ENCODE data around the gene PHF23. TPM values are rescaled to one million over a fixed set of nuclear protein-coding genes. Genes with fewer than 3 reads are reported as not detected.

The PHF23 gene
- total RNA-seq (41.6 and 45.4 TPM in 2 replicates), polyA plus RNA-seq (46.6 and 48.7 TPM in 2 replicates), polyA minus RNA-seq (ENCODE audit: low replicate concordance) (52.1 and 77.2 TPM in 2 replicates)
- polyA plus RNA-seq (2012), result 47.2 and 48.1 TPM in 2 replicates

DNA sequence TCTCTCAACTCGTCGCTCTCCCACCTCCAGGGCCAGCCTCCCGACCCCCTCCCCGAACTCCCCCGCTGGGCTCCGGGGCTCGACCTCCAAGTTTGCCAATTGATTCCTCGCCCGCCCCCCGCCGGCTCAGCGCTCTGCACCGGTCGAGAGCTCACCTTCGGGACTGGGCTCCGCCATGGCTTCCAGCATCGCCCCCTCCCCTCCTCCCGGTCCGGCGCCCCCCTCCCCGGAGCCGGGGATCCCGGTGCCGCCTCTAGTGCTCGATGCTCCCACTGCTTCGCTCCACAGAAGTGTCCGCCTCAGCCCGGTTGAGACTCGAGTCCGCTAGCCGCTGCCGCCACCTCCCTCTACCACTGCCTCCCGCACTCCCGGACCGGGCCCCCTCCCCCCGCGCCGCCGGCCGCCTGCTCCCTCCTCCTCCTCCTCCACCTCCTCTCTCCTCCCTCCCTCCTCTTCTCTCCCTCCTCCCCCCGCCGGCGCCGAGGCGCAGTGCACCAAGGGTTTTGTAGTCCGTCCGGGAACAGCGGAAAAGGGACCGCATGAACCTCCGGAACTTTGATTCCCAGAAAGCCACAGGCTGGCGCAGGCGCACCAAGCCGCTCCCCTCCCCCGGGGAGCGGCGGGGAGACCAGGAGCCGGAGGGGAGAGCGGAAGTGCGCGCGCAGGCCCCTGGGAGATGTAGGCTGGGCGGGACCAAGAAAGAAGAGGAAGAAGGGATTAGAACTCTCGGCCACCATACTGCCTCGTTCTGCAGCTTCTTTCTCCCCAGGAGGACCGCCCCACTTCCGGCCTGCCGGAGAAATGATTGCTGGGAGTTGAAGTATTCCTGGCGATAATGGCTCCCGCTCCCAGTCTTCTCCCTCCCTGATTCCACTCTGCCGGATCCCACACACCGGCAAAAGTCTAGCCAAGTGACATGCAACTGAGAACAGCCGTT is at the start of gene PHF23:
Gene PHF23, minus strand, starts transcription at position 367 of the 937 bp plus-strand sequence. Its CDS starts 178 bp downstream, at position 189.
- no peaks in the 10 kb centered on the region for H3K27me3 ChIP-seq (ENCODE audit: control insufficient read depth, insufficient read depth, low read length)
- peak within 1 kb of the TSS; percentile 90 for H3K4me2 ChIP-seq (ENCODE audit: extremely low read depth, insufficient read depth, low read length)
- H3K9me3 ChIP-seq (ENCODE audit: control insufficient read depth, insufficient read depth, low read depth, low read length), result no peaks in the 10 kb centered on the region
- peak within 1 kb of the TSS; percentile 78 for H3K9ac ChIP-seq (ENCODE audit: insufficient read depth, low read length)
- peaks cover 25% of the 10 kb centered on the region for H3K4me1 ChIP-seq (ENCODE audit: control insufficient read depth, extremely low read depth, insufficient read depth, low read length)
- peak within 1 kb of the TSS; percentile 74 for H3K27ac ChIP-seq (ENCODE audit: insufficient read depth, low read length)
- H3K79me2 ChIP-seq (ENCODE audit: control insufficient read depth, insufficient read depth, low read length), result peaks cover 61% of the 10 kb centered on the region
- peaks cover 26% of the 10 kb centered on the region for H3K36me3 ChIP-seq (ENCODE audit: control insufficient read depth, insufficient read depth, low read length)
- TF ChIP-seq, protein P1, sequence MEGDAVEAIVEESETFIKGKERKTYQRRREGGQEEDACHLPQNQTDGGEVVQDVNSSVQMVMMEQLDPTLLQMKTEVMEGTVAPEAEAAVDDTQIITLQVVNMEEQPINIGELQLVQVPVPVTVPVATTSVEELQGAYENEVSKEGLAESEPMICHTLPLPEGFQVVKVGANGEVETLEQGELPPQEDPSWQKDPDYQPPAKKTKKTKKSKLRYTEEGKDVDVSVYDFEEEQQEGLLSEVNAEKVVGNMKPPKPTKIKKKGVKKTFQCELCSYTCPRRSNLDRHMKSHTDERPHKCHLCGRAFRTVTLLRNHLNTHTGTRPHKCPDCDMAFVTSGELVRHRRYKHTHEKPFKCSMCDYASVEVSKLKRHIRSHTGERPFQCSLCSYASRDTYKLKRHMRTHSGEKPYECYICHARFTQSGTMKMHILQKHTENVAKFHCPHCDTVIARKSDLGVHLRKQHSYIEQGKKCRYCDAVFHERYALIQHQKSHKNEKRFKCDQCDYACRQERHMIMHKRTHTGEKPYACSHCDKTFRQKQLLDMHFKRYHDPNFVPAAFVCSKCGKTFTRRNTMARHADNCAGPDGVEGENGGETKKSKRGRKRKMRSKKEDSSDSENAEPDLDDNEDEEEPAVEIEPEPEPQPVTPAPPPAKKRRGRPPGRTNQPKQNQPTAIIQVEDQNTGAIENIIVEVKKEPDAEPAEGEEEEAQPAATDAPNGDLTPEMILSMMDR (conservative IDR thresholded peaks at IDR 0.05 in 1 of 2, IDR thresholded peaks at IDR 0.05 in 1 of 2; ENCODE audit: low read depth in 1 of 2, low read length in 2 of 2), result no peak
- TF ChIP-seq EZH2 (IDR thresholded peaks at IDR 0.05; ENCODE audit: low read length, missing control alignments), result no peak
- H3K4me3 ChIP-seq (replicated peaks in 1 of 4; ENCODE audit: control extremely low read depth in 1 of 4, insufficient read depth in 1 of 4, low read depth in 3 of 4, low read length in 4 of 4), result peak within 1 kb of the TSS; percentile 92 to 98 (median 96)
- peak; percentile 99 for DNase-seq (ENCODE audit: low read depth in 2 of 2)
- no peak within 1 kb of the TSS for H2AFZ ChIP-seq (ENCODE audit: low read length)
- no peaks in the 10 kb centered on the region for H4K20me1 ChIP-seq (ENCODE audit: control insufficient read depth, extremely low read depth, insufficient read depth, low read length)

DNA sequence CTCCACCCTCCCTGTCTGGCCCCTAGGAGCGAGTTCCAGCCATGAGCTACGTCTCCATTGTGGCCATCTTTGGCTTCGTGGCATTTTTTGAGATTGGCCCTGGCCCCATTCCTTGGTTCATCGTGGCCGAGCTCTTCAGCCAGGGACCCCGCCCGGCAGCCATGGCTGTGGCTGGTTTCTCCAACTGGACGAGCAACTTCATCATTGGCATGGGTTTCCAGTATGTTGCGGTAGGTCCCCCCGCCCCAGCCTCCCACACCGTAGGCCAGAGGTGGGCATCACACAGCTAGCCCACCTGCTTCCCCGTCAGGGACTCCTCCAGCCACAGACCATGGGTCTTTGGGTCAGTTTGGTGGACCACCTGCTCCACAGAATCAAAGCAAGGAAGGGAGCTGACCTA is 46.4 kb upstream of the PHF23 start:
- Histone ChIP-seq H3K4me1 (ENCODE audit: control insufficient read depth, extremely low read depth, insufficient read depth, low read length) (peaks cover 7% of the 10 kb centered on the region), H3K36me3 (ENCODE audit: control insufficient read depth, insufficient read depth, low read length) (no peaks in the 10 kb centered on the region), H3K4me3 (replicated peaks in 1 of 4; ENCODE audit: control extremely low read depth in 1 of 4, insufficient read depth in 1 of 4, low read depth in 3 of 4, low read length in 4 of 4) (no peak overlapping the region), H2AFZ (ENCODE audit: low read length) (no peak overlapping the region), H3K79me2 (ENCODE audit: control insufficient read depth, insufficient read depth, low read length) (no peaks in the 10 kb centered on the region), H3K27ac (ENCODE audit: insufficient read depth, low read length) (no peak overlapping the region), H4K20me1 (ENCODE audit: control insufficient read depth, extremely low read depth, insufficient read depth, low read length) (no peaks in the 10 kb centered on the region), H3K9ac (ENCODE audit: insufficient read depth, low read length) (no peak overlapping the region), H3K4me2 (ENCODE audit: extremely low read depth, insufficient read depth, low read length) (no peak overlapping the region), H3K9me3 (ENCODE audit: control insufficient read depth, insufficient read depth, low read depth, low read length) (no peaks in the 10 kb centered on the region), H3K27me3 (ENCODE audit: control insufficient read depth, insufficient read depth, low read length) (peaks cover 41% of the 10 kb centered on the region)
- DNase-seq (ENCODE audit: low read depth in 2 of 2), result no peak
- TF ChIP-seq, protein P1 (conservative IDR thresholded peaks at IDR 0.05 in 1 of 2, IDR thresholded peaks at IDR 0.05 in 1 of 2; ENCODE audit: low read depth in 1 of 2, low read length in 2 of 2), result no peak
- TF ChIP-seq EZH2 (IDR thresholded peaks at IDR 0.05; ENCODE audit: low read length, missing control alignments), result no peak

DNA sequence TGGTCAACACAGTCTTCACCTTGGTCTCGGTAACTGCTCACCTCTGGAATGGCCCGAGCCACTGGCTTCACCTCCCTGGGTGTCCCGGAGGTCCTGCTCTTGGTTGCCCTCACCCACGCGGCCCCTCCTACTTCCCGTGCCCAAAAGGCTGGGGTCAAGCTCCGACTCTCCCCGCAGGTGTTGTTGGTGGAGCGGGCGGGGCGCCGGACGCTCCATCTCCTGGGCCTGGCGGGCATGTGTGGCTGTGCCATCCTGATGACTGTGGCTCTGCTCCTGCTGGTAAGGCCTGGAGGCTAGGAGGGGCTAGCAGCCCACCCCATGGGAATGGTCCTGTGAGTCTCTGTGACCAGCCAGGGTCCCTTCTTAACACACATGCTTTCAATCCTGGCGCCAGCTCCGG is 45.7 kb upstream of the PHF23 start:
- peaks cover 35% of the 10 kb centered on the region for H3K27me3 ChIP-seq (ENCODE audit: control insufficient read depth, insufficient read depth, low read length)
- H2AFZ ChIP-seq (ENCODE audit: low read length), result no peak overlapping the region
- H3K79me2 ChIP-seq (ENCODE audit: control insufficient read depth, insufficient read depth, low read length), result no peaks in the 10 kb centered on the region
- TF ChIP-seq EZH2 (IDR thresholded peaks at IDR 0.05; ENCODE audit: low read length, missing control alignments), result no peak
- TF ChIP-seq, protein P1 (conservative IDR thresholded peaks at IDR 0.05 in 1 of 2, IDR thresholded peaks at IDR 0.05 in 1 of 2; ENCODE audit: low read depth in 1 of 2, low read length in 2 of 2), result no peak
- no peak overlapping the region for H3K27ac ChIP-seq (ENCODE audit: insufficient read depth, low read length)
- H3K36me3 ChIP-seq (ENCODE audit: control insufficient read depth, insufficient read depth, low read length), result no peaks in the 10 kb centered on the region
- H3K4me3 ChIP-seq (replicated peaks in 1 of 4; ENCODE audit: control extremely low read depth in 1 of 4, insufficient read depth in 1 of 4, low read depth in 3 of 4, low read length in 4 of 4), result no peak overlapping the region
- H3K4me1 ChIP-seq (ENCODE audit: control insufficient read depth, extremely low read depth, insufficient read depth, low read length), result peaks cover 8% of the 10 kb centered on the region
- no peaks in the 10 kb centered on the region for H3K9me3 ChIP-seq (ENCODE audit: control insufficient read depth, insufficient read depth, low read depth, low read length)
- no peak overlapping the region for H3K9ac ChIP-seq (ENCODE audit: insufficient read depth, low read length)
- no peak overlapping the region for H3K4me2 ChIP-seq (ENCODE audit: extremely low read depth, insufficient read depth, low read length)
- DNase-seq (ENCODE audit: low read depth in 2 of 2), result no peak
- H4K20me1 ChIP-seq (ENCODE audit: control insufficient read depth, extremely low read depth, insufficient read depth, low read length), result no peaks in the 10 kb centered on the region
